Measurements from ENCODE around the gene HOXA6. TPM values are rescaled to one million over a fixed set of nuclear protein-coding genes. Genes with fewer than 3 reads are reported as not detected.
A peak's percentile ranks its signal among the peaks of the same experiment; 100 is the strongest.

HOXA6 gene
- total RNA-seq, 1 experiment from 2014 or later = 12.7 TPM

- no peak for TF ChIP-seq TCF7L2 (IDR thresholded peaks at IDR 0.05; ENCODE audit: borderline replicate concordance, extremely low read depth, insufficient read depth, insufficient read length)
- TF ChIP-seq CEBPB (IDR thresholded peaks at IDR 0.05; ENCODE audit: low read depth) = no peak
- TF ChIP-seq ELF1 (IDR thresholded peaks at IDR 0.05; ENCODE audit: borderline replicate concordance, low read depth) = no peak
- no peak for TF ChIP-seq ZFX (IDR thresholded peaks at IDR 0.05)
- no peak for TF ChIP-seq EZH2phosphoT487 (IDR thresholded peaks at IDR 0.05; ENCODE audit: borderline replicate concordance)
- no peak for TF ChIP-seq ATF3 (IDR thresholded peaks at IDR 0.05)
- TF ChIP-seq POLR2AphosphoS5 (IDR thresholded peaks at IDR 0.05; ENCODE audit: low read depth, low read length) = no peak
- TF ChIP-seq EZH2 (IDR thresholded peaks at IDR 0.05) = no peak
- TF ChIP-seq EGR1 (IDR thresholded peaks at IDR 0.05; ENCODE audit: low read depth) = no peak
- TF ChIP-seq ZBTB33 (IDR thresholded peaks at IDR 0.05; ENCODE audit: extremely low read depth, insufficient replicate concordance, low read length) = no peak
- no peak for TF ChIP-seq SRF (IDR thresholded peaks at IDR 0.05; ENCODE audit: low read depth)
- TF ChIP-seq, protein P1, sequence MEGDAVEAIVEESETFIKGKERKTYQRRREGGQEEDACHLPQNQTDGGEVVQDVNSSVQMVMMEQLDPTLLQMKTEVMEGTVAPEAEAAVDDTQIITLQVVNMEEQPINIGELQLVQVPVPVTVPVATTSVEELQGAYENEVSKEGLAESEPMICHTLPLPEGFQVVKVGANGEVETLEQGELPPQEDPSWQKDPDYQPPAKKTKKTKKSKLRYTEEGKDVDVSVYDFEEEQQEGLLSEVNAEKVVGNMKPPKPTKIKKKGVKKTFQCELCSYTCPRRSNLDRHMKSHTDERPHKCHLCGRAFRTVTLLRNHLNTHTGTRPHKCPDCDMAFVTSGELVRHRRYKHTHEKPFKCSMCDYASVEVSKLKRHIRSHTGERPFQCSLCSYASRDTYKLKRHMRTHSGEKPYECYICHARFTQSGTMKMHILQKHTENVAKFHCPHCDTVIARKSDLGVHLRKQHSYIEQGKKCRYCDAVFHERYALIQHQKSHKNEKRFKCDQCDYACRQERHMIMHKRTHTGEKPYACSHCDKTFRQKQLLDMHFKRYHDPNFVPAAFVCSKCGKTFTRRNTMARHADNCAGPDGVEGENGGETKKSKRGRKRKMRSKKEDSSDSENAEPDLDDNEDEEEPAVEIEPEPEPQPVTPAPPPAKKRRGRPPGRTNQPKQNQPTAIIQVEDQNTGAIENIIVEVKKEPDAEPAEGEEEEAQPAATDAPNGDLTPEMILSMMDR (IDR thresholded peaks at IDR 0.05 in 2 of 3, conservative IDR thresholded peaks at IDR 0.05 in 1 of 3; ENCODE audit: borderline replicate concordance in 1 of 3, insufficient read depth in 1 of 3, low read depth in 2 of 3, low read length in 2 of 3) = no peak
- TF ChIP-seq FOSL1 (IDR thresholded peaks at IDR 0.05; ENCODE audit: low read depth) = no peak
- TF ChIP-seq POLR2A (IDR thresholded peaks at IDR 0.05; ENCODE audit: borderline replicate concordance, extremely low read depth, insufficient read depth, insufficient read length) = no peak
- no peak for TF ChIP-seq CBX3 (IDR thresholded peaks at IDR 0.05; ENCODE audit: low read depth)
- H3K9ac ChIP-seq (ENCODE audit: low read length) = peak overlapping the region; percentile 89
- intact Hi-C loops (cut with micrococcal nuclease) = loop anchor here (2.0 to 10.0 kb wide), 5 partner anchors 878 to 1593 kb away; partner anchors contain the start of genes CBX3 and HNRNPA2B1
- peaks cover 18 to 57% of the 10 kb centered on the region in 2 experiments for H3K4me1 ChIP-seq (ENCODE audit: control insufficient read depth in 1 of 2, insufficient read depth in 2 of 2, low read length in 2 of 2)
- no peaks in the 10 kb centered on the region for H3K9me2 ChIP-seq (ENCODE audit: insufficient read depth)
- H3K79me2 ChIP-seq (ENCODE audit: insufficient read depth, low read length) = peaks cover 48% of the 10 kb centered on the region
- ATAC-seq (no peak), DNase-seq (ENCODE audit: low read depth, low spot score) (no peak)
- H3K36me3 ChIP-seq (ENCODE audit: control insufficient read depth in 1 of 2, insufficient read depth in 2 of 2, low read length in 2 of 2) = peaks cover 0 to 4% of the 10 kb centered on the region in 2 experiments; a peak in 1 of 4 replicates
- no peaks in the 10 kb centered on the region for H3K27me3 ChIP-seq (ENCODE audit: insufficient read depth, low read length)
- H3K27ac ChIP-seq (ENCODE audit: low read depth, low read length) = peak overlapping the region; percentile 91; the same call in 1 of the 2 replicates
- POLR2A ChIA-PET = no interaction called here
- H2AFZ ChIP-seq (ENCODE audit: low read depth, low read length, poor library complexity, severe bottlenecking) = no peak overlapping the region
- CTCF ChIA-PET = interaction anchor here (0.9 to 3.4 kb wide), 18 partner anchors 8 to 1267 kb away, joined by 3 to 62 read pairs (median 5); partner anchors contain the start of gene HOXA3
- H3K4me2 ChIP-seq (ENCODE audit: low read length) = peak overlapping the region; percentile 97
- H3K4me3 ChIP-seq (replicated peaks in 1 of 2; ENCODE audit: low read depth in 1 of 2, low read length in 2 of 2) = peak overlapping the region; percentile 49 to 77; a peak in 3 of 4 replicates
- H3K9me3 ChIP-seq (ENCODE audit: control insufficient read depth in 1 of 2, insufficient read depth in 1 of 2, low read depth in 1 of 2, low read length in 2 of 2) = no peaks in the 10 kb centered on the region
- no TSS peak for BruUV-seq (replicated peaks)
- no peaks in the 10 kb centered on the region for H4K20me1 ChIP-seq (ENCODE audit: insufficient read depth)
- RAD21 ChIA-PET (ENCODE audit: low non-redundant PET in 1 of 2, low total read pairs in 2 of 2, uncharacterized antibody in 2 of 2, unreplicated experiment in 2 of 2) = interaction anchor here (0.9 to 1.4 kb wide), 3 partner anchors 9 to 485 kb away, joined by 3 to 4 read pairs (median 3); no protein-coding TSS in a partner anchor
Observed at GRCh38 chr7:27160145-27160545, 12.6 kb upstream of the HOXA6 start.

Measured in HCT116 (cell line).